ENCODE results near the gene SLC22A23.

Gene SLC22A23

GRCh38 chr6:3316818-3317217 lies 140.0 kb downstream of the SLC22A23 start:
- DNase-seq (ENCODE audit: low read depth) = no peak

GRCh38 chr6:3316331-3316730 lies 140.5 kb downstream of the SLC22A23 start:
- no peak for DNase-seq (ENCODE audit: low read depth)

GRCh38 chr6:3315841-3316240 lies 141.0 kb downstream of the SLC22A23 start:
- no peak for DNase-seq (ENCODE audit: low read depth)

- no peak for DNase-seq (ENCODE audit: low read depth)
Observed at GRCh38 chr6:3314621-3315467, 142.0 kb downstream of the SLC22A23 start.

- DNase-seq (ENCODE audit: low read depth) = no peak
Observed at GRCh38 chr6:3314176-3314575, 142.7 kb downstream of the SLC22A23 start.

GRCh38 chr6:3312604-3313231 lies 144.1 kb downstream of the SLC22A23 start:
- no peak for DNase-seq (ENCODE audit: low read depth)

- no peak for DNase-seq (ENCODE audit: low read depth)
Observed at GRCh38 chr6:3311826-3312225, 145.0 kb downstream of the SLC22A23 start.

GRCh38 chr6:3310703-3311102 lies 146.1 kb downstream of the SLC22A23 start:
- DNase-seq (ENCODE audit: low read depth) = no peak

- DNase-seq (ENCODE audit: low read depth) = no peak
Observed at GRCh38 chr6:3310051-3310448, 146.8 kb downstream of the SLC22A23 start.

GRCh38 chr6:3309391-3310050 lies 147.3 kb downstream of the SLC22A23 start:
- no peak for DNase-seq (ENCODE audit: low read depth)

GRCh38 chr6:3308106-3308505 lies 148.7 kb downstream of the SLC22A23 start:
- DNase-seq (ENCODE audit: low read depth) = no peak

GRCh38 chr6:3307436-3307835 lies 149.4 kb downstream of the SLC22A23 start:
- DNase-seq (ENCODE audit: low read depth) = no peak

- no peak for DNase-seq (ENCODE audit: low read depth)
Observed at GRCh38 chr6:3306848-3307247, 150.0 kb downstream of the SLC22A23 start.

GRCh38 chr6:3305831-3306230 lies 151.0 kb downstream of the SLC22A23 start:
- no peak for DNase-seq (ENCODE audit: low read depth)

GRCh38 chr6:3305216-3305565 lies 151.7 kb downstream of the SLC22A23 start:
- DNase-seq (ENCODE audit: low read depth) = no peak

GRCh38 chr6:3304500-3305215 lies 152.2 kb downstream of the SLC22A23 start:
- DNase-seq (ENCODE audit: low read depth) = no peak

- DNase-seq (ENCODE audit: low read depth) = no peak
Observed at GRCh38 chr6:3303795-3304411, 152.9 kb downstream of the SLC22A23 start.

GRCh38 chr6:3301506-3301905 lies 155.3 kb downstream of the SLC22A23 start:
- DNase-seq (ENCODE audit: low read depth) = no peak

GRCh38 chr6:3299221-3299620 lies 157.6 kb downstream of the SLC22A23 start:
- DNase-seq (ENCODE audit: low read depth) = no peak

GRCh38 chr6:3297909-3298308 lies 158.9 kb downstream of the SLC22A23 start:
- DNase-seq (ENCODE audit: low read depth) = no peak

GRCh38 chr6:3297006-3297405 lies 159.8 kb downstream of the SLC22A23 start:
- DNase-seq (ENCODE audit: low read depth) = no peak

GRCh38 chr6:3296537-3296936 lies 160.3 kb downstream of the SLC22A23 start:
- DNase-seq (ENCODE audit: low read depth) = no peak

Measured in CMK (cell line).